Eye (tissue), 1 donor: ENCODE results near the gene TSGA10.
"Not testable (repeated sequence)": the region's sequence is repeated elsewhere in the genome, so short reads cannot be mapped to it uniquely, and the experiment has no call there.

Experiments
- DNase-seq: peaks from one replicate; pipeline ENCODE4 v3.0.0-alpha.2; 2015

Gene TSGA10

GRCh38 chr2:99153921-99154604 lies 679 bp downstream of the TSGA10 start:
- no peak for DNase-seq

- no peak for DNase-seq
Measured at GRCh38 chr2:99152199-99152895, 2.4 kb downstream of the TSGA10 start.

DNA sequence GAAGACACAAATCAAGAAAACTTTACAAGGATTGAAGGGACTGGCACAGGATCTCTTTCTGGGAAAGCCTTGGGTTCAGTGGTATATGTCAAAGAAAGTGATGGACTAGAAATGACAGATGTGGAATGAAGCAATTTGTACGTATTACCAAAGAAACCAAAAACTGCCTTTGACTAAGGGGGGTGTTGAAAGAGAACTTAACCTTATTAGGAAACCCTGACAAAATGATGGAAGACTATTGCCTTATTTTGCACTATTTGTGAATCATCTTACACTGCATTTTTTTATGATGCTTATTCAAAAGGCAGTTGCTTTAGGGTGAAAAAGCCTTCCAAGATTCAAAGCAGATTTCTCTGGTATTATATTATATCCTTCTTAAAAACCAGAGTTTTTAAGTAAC lies 4.0 kb downstream of the TSGA10 start:
- DNase-seq = no peak

DNA sequence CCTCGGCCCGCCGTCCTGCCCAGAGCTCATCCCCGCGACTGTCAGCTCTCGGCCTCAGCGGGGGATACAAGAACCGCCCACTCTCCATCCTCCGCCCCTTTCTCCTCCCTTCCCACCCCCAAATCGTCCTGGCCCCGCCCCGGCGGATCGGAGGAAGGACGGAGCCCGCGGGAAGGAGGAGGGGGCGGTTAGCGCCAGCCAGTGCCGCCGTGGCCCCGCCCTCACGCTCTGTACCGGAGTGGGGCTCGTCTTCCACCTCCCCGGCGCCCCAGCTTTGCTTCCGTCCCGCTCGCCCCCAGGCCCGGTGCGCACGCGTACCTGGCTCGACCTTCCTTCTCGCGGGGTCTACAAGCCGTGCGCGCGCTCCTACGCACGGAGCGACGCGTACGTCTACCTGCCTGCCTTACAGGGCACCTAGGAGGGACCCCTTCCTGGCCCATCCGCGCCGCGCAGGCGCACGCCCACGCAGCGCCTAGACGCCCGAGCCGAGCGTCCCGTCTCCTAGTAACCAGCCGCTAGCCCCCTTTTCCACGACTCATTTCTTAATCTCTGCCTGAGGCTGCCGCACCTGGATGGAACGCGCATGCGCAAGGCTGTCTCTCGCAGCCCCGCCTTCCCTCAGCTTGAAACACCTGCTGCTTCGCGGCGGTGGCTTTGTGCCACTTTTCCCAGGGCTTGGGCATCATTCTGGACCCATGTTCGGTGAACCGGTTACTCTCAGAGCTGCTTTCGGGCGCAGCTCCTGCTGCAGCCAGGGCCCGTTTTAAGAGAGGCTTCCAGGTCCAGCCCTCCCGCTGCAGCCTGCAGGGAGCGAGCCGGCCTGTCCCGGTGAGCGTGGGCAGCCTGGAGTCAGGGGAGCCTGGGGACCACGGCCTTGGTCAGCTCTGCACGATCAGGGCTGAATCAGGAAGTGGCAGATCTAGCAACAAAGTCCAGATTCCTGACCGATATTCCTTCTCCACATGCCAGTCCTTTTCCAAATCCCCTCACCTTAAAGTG lies 13.3 kb downstream of the TSGA10 start, which contains the start of gene C2orf15:
Gene C2orf15 (plus strand): TSS at position 598 of the 999 bp plus-strand sequence. CDS start 8,852 bp downstream, outside the sequence.
- peak; percentile 97 for DNase-seq

- no peak for DNase-seq
Measured at GRCh38 chr2:99140860-99141109, 14.0 kb downstream of the TSGA10 start.

- no peak for DNase-seq
Measured at GRCh38 chr2:99140056-99140859, 14.5 kb downstream of the TSGA10 start.

DNA sequence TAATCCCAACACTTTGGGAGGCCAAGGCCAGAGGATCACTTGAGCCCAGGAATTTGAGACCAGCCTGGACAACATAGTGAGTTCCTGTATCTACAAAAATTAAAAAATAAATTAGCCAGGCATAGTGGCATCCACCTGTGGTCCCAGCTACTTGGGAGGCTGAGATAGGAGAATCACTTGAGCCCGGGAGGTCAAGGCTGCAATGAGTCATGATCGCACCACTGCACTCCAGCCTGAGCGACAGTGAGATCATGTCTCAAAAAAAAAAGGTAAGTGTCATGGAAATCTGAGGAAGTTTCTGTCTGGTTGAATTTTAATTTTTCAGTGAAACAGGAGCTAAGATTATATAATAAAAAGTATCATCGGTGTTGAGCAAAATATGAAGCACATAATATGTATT lies 15.7 kb downstream of the TSGA10 start:
- DNase-seq = no peak

GRCh38 chr2:99135044-99135556 lies 19.6 kb downstream of the TSGA10 start:
- not testable (repeated sequence) for DNase-seq

DNA sequence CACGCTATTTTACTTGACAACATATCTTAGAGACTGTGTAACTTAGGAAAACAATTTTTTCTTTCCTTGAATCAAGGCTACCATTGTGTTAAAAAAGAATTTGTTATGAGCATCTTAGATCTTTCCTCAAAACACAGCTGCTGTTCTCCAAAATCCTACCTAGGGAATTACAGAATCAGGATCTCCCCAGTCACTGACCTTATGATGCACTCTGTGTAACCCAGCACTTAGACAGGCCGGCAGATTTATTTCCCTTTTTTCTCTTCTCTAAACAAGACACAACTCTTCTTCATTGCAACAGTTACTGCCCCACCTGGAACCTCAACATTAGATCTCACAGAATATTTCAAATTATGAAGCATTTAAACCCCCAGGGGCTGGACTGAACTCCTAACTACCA lies 26.8 kb downstream of the TSGA10 start:
- no peak for DNase-seq

GRCh38 chr2:99112617-99113016 lies 42.1 kb downstream of the TSGA10 start:
- DNase-seq = no peak

DNA sequence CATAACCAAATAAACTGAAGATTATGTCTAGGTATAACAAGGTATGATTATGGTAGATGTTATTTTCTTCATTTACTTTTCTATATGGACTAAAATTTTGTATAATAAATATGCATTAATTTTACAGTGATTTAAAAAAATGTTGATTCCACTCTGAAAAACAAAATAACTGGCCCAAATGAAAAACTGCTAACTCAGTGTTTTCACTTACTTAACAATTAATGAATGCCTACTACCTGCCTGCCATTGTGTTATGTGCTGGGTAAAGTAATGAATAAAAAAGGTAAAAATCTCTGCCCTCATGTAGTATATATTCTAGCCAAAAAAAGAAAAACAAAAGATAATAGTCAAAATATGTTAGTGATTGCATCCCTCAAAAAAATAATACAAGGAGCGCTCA lies 42.8 kb downstream of the TSGA10 start:
- no peak for DNase-seq

DNA sequence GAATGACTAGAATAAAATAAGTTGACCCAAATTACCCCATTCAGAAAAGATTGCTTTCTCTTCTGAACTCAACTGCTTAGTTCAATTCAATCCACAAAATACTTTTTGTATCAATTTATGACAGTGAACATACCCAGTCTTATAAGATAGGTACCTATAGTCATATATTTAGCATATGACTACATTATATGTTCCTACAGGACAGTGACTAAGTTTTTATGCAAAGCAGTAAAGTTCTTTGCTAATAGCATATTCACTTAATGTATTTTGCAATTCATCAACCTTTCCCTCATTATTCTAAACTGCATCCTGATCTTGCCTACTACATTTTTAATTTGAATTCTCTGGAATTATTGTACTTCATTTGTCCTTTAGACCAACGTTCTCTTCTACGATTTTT lies 43.5 kb downstream of the TSGA10 start:
- no peak for DNase-seq

DNA sequence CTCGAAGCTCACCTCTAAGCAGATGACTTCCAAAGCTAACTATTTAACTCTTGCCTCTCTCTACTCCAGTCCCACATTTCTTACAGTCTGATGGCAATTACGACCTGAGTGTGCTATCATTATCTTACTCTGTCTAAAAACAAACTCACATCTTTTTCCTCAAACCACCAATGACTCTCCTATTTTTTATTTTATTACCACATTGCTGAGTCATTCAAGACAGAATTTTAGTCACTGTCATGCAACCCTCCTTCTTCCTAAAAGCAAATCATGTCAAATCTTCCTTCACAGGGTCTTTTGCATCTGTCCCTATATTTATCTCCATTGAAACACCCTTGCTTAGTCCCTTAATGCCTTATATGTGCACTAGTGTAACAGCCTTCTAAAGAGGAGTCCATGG lies 47.8 kb downstream of the TSGA10 start:
- no peak for DNase-seq

DNA sequence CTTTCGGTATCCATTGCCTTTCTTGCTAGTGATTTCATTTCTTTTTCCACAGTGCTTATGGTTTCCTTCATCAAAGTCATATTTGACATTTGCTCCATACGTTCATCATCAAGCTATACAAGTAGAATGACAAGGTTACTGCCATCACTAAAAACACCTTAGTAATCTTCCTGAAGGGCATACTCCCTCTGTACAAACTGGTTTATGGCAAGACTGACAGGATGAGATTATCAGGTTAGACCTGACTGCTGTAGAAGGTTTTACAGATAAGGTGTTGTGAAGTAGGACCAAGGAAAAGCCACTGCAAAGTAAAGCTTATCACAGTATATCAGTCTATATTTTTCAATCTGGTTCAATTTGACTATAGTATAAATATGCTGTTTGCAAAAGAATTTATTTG lies 50.7 kb downstream of the TSGA10 start:
- DNase-seq = no peak

- DNase-seq = no peak
Measured at GRCh38 chr2:99101697-99102096, 53.0 kb downstream of the TSGA10 start.

DNA sequence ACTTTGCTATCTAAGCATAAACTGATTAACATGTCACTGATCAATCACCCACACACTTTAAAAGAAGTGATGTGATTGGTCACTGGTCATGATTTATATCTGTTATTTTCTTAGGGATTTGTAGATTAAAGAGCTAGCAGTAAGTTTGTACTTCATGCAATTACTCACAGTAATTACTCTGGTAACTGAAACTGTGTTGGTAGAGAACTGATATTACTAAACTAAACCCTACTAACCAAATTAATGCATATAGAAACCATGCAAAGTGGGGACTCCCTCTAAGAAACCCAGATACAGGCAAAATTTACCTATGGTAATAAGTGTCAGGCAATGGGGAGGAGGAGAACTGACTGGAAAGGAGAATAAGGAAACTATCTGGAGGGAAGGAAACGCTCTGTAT lies 58.0 kb downstream of the TSGA10 start:
- no peak for DNase-seq

GRCh38 chr2:99088017-99088416 lies 66.7 kb downstream of the TSGA10 start:
- no peak for DNase-seq

DNA sequence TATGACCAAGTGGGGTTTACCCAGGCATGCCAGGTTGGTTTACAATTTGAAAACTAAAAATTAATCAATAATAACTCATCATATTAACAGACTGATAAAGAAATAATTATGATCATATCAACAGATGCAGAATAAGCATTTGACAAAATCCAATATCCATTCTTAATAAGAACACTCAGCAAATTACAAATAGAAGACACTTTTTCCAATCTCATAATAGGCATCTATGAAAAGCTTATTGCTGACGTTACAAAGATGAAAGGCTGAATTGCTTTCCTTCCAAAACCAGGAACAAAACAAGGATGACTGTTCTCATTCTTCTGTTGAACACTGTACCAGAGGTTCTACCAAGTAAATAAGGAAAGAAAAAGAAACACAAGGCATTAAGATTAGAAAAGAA lies 68.4 kb downstream of the TSGA10 start:
- no peak for DNase-seq

- DNase-seq = no peak
Measured at GRCh38 chr2:99085421-99085820, 69.3 kb downstream of the TSGA10 start.

GRCh38 chr2:99084256-99084655 lies 70.5 kb downstream of the TSGA10 start:
- DNase-seq = no peak

DNA sequence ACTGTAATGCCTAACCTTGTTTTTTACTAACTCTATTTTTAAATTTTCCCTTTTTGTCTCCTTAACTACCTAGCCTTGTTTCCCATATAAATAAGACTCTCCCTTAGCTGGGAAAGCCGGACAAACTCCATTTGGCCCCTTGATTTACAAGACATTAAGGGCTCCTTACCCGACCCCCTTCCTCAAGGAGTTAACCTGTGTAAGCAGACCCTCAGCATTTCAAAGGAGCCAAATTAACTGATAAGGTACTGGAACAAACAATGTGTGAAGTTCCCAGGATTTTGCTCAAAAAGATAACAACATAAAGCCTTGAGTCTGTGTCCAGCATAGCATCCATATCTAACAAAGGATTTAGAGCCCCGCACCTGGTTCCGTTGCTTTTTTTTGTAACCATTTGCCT lies 72.9 kb downstream of the TSGA10 start:
- DNase-seq = no peak

GRCh38 chr2:99079226-99079625 lies 75.5 kb downstream of the TSGA10 start:
- DNase-seq = no peak

DNA sequence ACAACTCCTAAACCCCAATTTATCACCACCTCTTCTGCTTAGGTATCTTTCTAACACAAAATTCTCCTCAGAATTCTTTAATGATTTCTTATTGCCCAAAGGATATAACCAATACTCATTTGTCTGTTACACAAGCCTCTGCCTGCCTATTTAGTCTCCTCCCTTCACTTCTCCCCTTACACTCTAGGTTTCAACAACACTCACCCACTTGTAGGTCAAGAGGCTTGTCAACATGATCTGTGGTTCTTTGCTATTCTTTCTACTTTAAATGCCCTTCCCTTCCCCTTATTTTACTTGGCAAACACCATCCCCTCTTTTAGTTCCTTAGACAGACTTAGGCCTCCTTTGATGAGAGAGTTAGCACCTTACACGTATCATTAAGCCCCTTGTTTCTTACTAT lies 82.2 kb downstream of the TSGA10 start:
- no peak for DNase-seq
